HEK293 (cell line): ENCODE measurements around the gene THOP1.

Experiments
- CTCF ChIA-PET: fragments of 350-600 bp; formaldehyde crosslinking; extraction: SDS; loops from one replicate; lab custom pipeline; 2021; ENCODE audit warnings: antibody characterized with exemption; lab: Yijun Ruan, JAX
- POLR2A ChIA-PET: fragments of 300-600 bp; formaldehyde crosslinking; extraction: SDS; loops from one replicate; lab custom pipeline; 2020; ENCODE audit warnings: antibody characterized with exemption, inconsistent platforms; lab: Yijun Ruan, JAX
- H3K27ac ChIP-seq: fragments of 200-500 bp; sonication (Bioruptor generic); 2 replicates; pipeline ENCODE4 v1.5.1; 2014; ENCODE audit warnings: low read depth, low read length, control low read depth, inconsistent platforms; ENCODE audit errors: extremely low read depth
- H3K36me3 ChIP-seq, 2 experiments: fragments of 200-500 bp in 1 of 2; sonication (Bioruptor generic) in 1 of 2; 1 replicate in 1 of 2; 2 replicates in 1 of 2; pipeline ENCODE4 v1.5.1; 2014 to 2017; ENCODE audit warnings: inconsistent platforms in 2 of 2, low read length in 2 of 2; ENCODE audit not compliant: control insufficient read depth in 2 of 2, insufficient read depth in 1 of 2
- H3K4me1 ChIP-seq: fragments of 200-500 bp; sonication (Bioruptor generic); 2 replicates; pipeline ENCODE4 v1.5.1; 2014; ENCODE audit warnings: mild to moderate bottlenecking, low read length, inconsistent platforms; ENCODE audit not compliant: control insufficient read depth, insufficient read depth
- H3K4me3 ChIP-seq: 2 replicates; pipeline ENCODE4 v1.5.1; 2011; ENCODE audit warnings: low read depth, mild to moderate bottlenecking, control low read depth, low read length, moderate library complexity
- H3K9me3 ChIP-seq: fragments of 200-500 bp; sonication (Bioruptor generic); 2 replicates; pipeline ENCODE4 v1.5.1; 2014; ENCODE audit warnings: low read depth, low read length, inconsistent platforms; ENCODE audit not compliant: control insufficient read depth, insufficient read depth
- GLIS1 ChIP-seq: fragments of 450-650 bp; formaldehyde crosslinking; IDR thresholded peaks from 2 replicates; pipeline ENCODE4 v1.5.1; 2016; ENCODE audit warnings: missing biosample characterization, missing genetic modification characterization
- KLF8 ChIP-seq: fragments of 450-650 bp; formaldehyde crosslinking; IDR thresholded peaks from 2 replicates; pipeline ENCODE4 v1.5.1; 2016; ENCODE audit warnings: missing biosample characterization, missing genetic modification characterization
- TSHZ1 ChIP-seq: fragments of 450-650 bp; formaldehyde crosslinking; IDR thresholded peaks from 2 replicates; pipeline ENCODE4 v1.5.1; 2016; ENCODE audit warnings: missing biosample characterization, missing genetic modification characterization, borderline replicate concordance
- ZBTB48 ChIP-seq: fragments of 450-650 bp; formaldehyde crosslinking; IDR thresholded peaks from 2 replicates; pipeline ENCODE4 v1.5.1; 2016; ENCODE audit warnings: missing biosample characterization, missing genetic modification characterization
- ZIC2 ChIP-seq: fragments of 450-650 bp; formaldehyde crosslinking; IDR thresholded peaks from 2 replicates; pipeline ENCODE4 v1.5.1; 2016; ENCODE audit warnings: missing biosample characterization, missing genetic modification characterization
- ZNF157 ChIP-seq: fragments of 450-650 bp; formaldehyde crosslinking; IDR thresholded peaks from 2 replicates; pipeline ENCODE4 v1.5.1; 2016; ENCODE audit warnings: missing biosample characterization, missing genetic modification characterization
- ZNF174 ChIP-seq: fragments of 450-650 bp; formaldehyde crosslinking; IDR thresholded peaks from 2 replicates; pipeline ENCODE4 v1.5.0; 2017; ENCODE audit warnings: missing biosample characterization, mild to moderate bottlenecking, missing genetic modification characterization
- ZNF2 ChIP-seq: fragments of 450-650 bp; formaldehyde crosslinking; IDR thresholded peaks from 2 replicates; pipeline ENCODE4 v1.5.1; 2016; ENCODE audit warnings: missing biosample characterization, missing genetic modification characterization
- ZNF391 ChIP-seq: fragments of 450-650 bp; formaldehyde crosslinking; IDR thresholded peaks from 2 replicates; pipeline ENCODE4 v1.5.1; 2016; ENCODE audit warnings: low read depth, missing biosample characterization, missing genetic modification characterization, borderline replicate concordance
- ZNF571 ChIP-seq: fragments of 450-650 bp; formaldehyde crosslinking; IDR thresholded peaks from 2 replicates; pipeline ENCODE4 v1.5.0; 2017; ENCODE audit warnings: missing biosample characterization, missing genetic modification characterization
- ZNF664 ChIP-seq: fragments of 450-650 bp; formaldehyde crosslinking; IDR thresholded peaks from 2 replicates; pipeline ENCODE4 v1.5.1; 2016; ENCODE audit warnings: missing biosample characterization, missing genetic modification characterization
- ZNF701 ChIP-seq: fragments of 450-650 bp; formaldehyde crosslinking; IDR thresholded peaks from 2 replicates; pipeline ENCODE4 v1.5.1; 2016; ENCODE audit warnings: missing biosample characterization, missing genetic modification characterization
- ZNF843 ChIP-seq: fragments of 450-650 bp; formaldehyde crosslinking; IDR thresholded peaks from 2 replicates; pipeline ENCODE4 v1.5.1; 2016; ENCODE audit warnings: missing biosample characterization, missing genetic modification characterization
- ZSCAN4 ChIP-seq: fragments of 450-650 bp; formaldehyde crosslinking; IDR thresholded peaks from 2 replicates; pipeline ENCODE4 v1.5.1; 2017; ENCODE audit warnings: missing biosample characterization, missing genetic modification characterization
- ZXDB ChIP-seq: fragments of 450-650 bp; formaldehyde crosslinking; IDR thresholded peaks from 2 replicates; pipeline ENCODE4 v1.5.1; 2016; ENCODE audit warnings: missing biosample characterization, missing genetic modification characterization
- TF ChIP-seq, protein P1 (sequence below): sonication (generic); formaldehyde crosslinking; IDR thresholded peaks from 2 replicates; pipeline ENCODE4 v1.8.1; 2022; ENCODE audit warnings: mild to moderate bottlenecking, moderate library complexity, missing genetic modification reagents
- TF ChIP-seq, protein P2 (sequence below): fragments of 450-650 bp; formaldehyde crosslinking; IDR thresholded peaks from 2 replicates; pipeline ENCODE4 v1.5.1; 2016; ENCODE audit warnings: missing biosample characterization, missing genetic modification characterization
- TF ChIP-seq, protein P3 (sequence below): fragments of 450-650 bp; formaldehyde crosslinking; IDR thresholded peaks from 2 replicates; pipeline ENCODE4; 2016; ENCODE audit warnings: missing biosample characterization, missing genetic modification characterization
- TF ChIP-seq, protein P4 (sequence below): fragments of 450-650 bp; IDR thresholded peaks from 2 replicates; pipeline ENCODE4 v1.5.1; 2018; ENCODE audit warnings: missing biosample characterization, mild to moderate bottlenecking, missing genetic modification characterization
- TF ChIP-seq, protein P5 (sequence below): fragments of 450-650 bp; formaldehyde crosslinking; IDR thresholded peaks from 2 replicates; pipeline ENCODE4 v1.5.1; 2016; ENCODE audit warnings: missing biosample characterization, missing genetic modification characterization

THOP1 gene

DNA sequence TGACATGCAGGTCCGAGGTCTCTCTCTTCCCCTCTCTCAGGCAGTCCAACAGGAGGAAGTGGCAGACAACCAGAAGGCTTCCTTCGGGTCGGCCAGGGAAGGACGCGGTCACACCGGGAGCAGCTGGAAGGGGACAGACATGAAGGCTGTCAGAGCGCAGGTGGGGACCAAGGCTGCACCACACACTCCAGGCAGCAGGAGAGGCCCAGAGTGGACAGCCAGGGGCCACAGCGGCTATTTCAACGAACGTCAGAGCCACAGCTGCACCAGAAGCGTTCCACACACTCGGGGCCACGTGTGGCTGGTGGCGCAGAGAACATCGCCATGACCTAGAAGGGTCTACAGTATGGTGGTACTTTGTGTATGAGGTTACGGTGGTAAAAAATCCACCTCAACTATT, 29.5 kb upstream of the THOP1 start (continued):
- TF ChIP-seq, protein P1, sequence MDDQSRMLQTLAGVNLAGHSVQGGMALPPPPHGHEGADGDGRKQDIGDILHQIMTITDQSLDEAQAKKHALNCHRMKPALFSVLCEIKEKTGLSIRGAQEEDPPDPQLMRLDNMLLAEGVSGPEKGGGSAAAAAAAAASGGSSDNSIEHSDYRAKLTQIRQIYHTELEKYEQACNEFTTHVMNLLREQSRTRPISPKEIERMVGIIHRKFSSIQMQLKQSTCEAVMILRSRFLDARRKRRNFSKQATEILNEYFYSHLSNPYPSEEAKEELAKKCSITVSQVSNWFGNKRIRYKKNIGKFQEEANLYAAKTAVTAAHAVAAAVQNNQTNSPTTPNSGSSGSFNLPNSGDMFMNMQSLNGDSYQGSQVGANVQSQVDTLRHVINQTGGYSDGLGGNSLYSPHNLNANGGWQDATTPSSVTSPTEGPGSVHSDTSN (CRISPR knock-in tag), result no peak
- TF ChIP-seq, protein P2, sequence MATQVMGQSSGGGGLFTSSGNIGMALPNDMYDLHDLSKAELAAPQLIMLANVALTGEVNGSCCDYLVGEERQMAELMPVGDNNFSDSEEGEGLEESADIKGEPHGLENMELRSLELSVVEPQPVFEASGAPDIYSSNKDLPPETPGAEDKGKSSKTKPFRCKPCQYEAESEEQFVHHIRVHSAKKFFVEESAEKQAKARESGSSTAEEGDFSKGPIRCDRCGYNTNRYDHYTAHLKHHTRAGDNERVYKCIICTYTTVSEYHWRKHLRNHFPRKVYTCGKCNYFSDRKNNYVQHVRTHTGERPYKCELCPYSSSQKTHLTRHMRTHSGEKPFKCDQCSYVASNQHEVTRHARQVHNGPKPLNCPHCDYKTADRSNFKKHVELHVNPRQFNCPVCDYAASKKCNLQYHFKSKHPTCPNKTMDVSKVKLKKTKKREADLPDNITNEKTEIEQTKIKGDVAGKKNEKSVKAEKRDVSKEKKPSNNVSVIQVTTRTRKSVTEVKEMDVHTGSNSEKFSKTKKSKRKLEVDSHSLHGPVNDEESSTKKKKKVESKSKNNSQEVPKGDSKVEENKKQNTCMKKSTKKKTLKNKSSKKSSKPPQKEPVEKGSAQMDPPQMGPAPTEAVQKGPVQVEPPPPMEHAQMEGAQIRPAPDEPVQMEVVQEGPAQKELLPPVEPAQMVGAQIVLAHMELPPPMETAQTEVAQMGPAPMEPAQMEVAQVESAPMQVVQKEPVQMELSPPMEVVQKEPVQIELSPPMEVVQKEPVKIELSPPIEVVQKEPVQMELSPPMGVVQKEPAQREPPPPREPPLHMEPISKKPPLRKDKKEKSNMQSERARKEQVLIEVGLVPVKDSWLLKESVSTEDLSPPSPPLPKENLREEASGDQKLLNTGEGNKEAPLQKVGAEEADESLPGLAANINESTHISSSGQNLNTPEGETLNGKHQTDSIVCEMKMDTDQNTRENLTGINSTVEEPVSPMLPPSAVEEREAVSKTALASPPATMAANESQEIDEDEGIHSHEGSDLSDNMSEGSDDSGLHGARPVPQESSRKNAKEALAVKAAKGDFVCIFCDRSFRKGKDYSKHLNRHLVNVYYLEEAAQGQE, result no peak
- TF ChIP-seq ZNF174 (tag by site-specific recombination) (no peak), ZXDB (tag by site-specific recombination) (no peak), ZNF571 (no peak)

DNA sequence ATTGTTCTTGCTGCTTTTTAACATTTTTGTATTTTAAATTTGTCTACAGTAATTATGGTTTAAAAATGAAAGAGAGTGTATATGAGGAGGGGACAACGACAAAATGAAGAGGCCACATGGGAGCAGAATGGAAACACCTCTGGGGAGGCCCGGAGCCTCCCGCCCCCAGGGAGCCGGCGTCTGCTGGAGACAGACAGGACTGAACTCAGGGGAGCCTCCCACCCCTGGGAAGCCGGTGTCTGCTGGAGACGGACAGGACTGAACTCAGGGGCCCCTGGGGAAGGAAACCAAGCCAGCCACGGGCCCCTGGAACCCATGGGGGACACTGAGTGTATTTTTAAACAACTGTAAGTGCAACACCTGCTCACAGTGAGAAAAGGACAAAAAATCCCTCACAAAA, 28.8 kb upstream of the THOP1 start:
- ChIA-PET POLR2A (no interaction called here), CTCF (no interaction called here)
- Histone ChIP-seq H3K4me3 (no peak overlapping the region), H3K9me3 (no peaks in the 10 kb centered on the region), H3K36me3 (peaks cover 0 to 75% of the 10 kb centered on the region in 2 experiments; a peak in 2 of 3 replicates), H3K4me1 (no peaks in the 10 kb centered on the region), H3K27ac (no peak overlapping the region)
- 0 out of 2 replicates have a peak, but pooled peaks have one; percentile 9 for TF ChIP-seq ZIC2 (tag by site-specific recombination)
- TF ChIP-seq GLIS1 (tag by site-specific recombination), result peak; percentile 41; the same call in 1 of the 2 replicates
- TF ChIP-seq ZNF664, result no peak
- TF ChIP-seq ZNF157 (tag by site-specific recombination), result no peak
- TF ChIP-seq KLF8 (tag by site-specific recombination), result no peak
- TF ChIP-seq, protein P3, sequence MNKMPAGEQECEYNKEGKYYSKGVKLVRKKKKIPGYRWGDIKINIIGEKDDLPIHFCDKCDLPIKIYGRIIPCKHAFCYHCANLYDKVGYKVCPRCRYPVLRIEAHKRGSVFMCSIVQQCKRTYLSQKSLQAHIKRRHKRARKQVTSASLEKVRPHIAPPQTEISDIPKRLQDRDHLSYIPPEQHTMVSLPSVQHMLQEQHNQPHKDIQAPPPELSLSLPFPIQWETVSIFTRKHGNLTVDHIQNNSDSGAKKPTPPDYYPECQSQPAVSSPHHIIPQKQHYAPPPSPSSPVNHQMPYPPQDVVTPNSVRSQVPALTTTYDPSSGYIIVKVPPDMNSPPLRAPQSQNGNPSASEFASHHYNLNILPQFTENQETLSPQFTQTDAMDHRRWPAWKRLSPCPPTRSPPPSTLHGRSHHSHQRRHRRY (tag by site-specific recombination), result no peak
- no peak for TF ChIP-seq ZBTB48
- no peak for TF ChIP-seq ZSCAN4 (tag by site-specific recombination)
- TF ChIP-seq ZNF701 (tag by site-specific recombination), result no peak
- TF ChIP-seq, protein P4, sequence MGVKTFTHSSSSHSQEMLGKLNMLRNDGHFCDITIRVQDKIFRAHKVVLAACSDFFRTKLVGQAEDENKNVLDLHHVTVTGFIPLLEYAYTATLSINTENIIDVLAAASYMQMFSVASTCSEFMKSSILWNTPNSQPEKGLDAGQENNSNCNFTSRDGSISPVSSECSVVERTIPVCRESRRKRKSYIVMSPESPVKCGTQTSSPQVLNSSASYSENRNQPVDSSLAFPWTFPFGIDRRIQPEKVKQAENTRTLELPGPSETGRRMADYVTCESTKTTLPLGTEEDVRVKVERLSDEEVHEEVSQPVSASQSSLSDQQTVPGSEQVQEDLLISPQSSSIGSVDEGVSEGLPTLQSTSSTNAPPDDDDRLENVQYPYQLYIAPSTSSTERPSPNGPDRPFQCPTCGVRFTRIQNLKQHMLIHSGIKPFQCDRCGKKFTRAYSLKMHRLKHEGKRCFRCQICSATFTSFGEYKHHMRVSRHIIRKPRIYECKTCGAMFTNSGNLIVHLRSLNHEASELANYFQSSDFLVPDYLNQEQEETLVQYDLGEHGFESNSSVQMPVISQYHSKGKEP, result no peak
- TF ChIP-seq, protein P5, sequence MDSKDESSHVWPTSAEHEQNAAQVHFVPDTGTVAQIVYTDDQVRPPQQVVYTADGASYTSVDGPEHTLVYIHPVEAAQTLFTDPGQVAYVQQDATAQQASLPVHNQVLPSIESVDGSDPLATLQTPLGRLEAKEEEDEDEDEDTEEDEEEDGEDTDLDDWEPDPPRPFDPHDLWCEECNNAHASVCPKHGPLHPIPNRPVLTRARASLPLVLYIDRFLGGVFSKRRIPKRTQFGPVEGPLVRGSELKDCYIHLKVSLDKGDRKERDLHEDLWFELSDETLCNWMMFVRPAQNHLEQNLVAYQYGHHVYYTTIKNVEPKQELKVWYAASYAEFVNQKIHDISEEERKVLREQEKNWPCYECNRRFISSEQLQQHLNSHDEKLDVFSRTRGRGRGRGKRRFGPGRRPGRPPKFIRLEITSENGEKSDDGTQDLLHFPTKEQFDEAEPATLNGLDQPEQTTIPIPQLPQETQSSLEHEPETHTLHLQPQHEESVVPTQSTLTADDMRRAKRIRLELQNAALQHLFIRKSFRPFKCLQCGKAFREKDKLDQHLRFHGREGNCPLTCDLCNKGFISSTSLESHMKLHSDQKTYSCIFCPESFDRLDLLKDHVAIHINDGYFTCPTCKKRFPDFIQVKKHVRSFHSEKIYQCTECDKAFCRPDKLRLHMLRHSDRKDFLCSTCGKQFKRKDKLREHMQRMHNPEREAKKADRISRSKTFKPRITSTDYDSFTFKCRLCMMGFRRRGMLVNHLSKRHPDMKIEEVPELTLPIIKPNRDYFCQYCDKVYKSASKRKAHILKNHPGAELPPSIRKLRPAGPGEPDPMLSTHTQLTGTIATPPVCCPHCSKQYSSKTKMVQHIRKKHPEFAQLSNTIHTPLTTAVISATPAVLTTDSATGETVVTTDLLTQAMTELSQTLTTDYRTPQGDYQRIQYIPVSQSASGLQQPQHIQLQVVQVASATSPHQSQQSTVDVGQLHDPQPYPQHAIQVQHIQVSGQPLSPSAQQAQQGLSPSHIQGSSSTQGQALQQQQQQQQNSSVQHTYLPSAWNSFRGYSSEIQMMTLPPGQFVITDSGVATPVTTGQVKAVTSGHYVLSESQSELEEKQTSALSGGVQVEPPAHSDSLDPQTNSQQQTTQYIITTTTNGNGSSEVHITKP (tag by site-specific recombination), result 0 out of 2 replicates have a peak, but pooled peaks have one; percentile 23
- TF ChIP-seq ZNF391 (tag by site-specific recombination), result no peak
- no peak for TF ChIP-seq ZNF843
- no peak for TF ChIP-seq TSHZ1 (tag by site-specific recombination)
- no peak for TF ChIP-seq ZNF2 (tag by site-specific recombination)
